GM12875 (cell line): Measurements from ENCODE around the gene LZIC.

Experiments used
- H3K4me3 ChIP-seq: one replicate; pipeline ENCODE4 v1.5.1; 2011; ENCODE audit warnings: low read depth, low read length, control low read depth
- CTCF ChIP-seq: IDR thresholded peaks from 2 replicates; pipeline ENCODE4 v1.5.1; 2011; ENCODE audit warnings: low read depth, mild to moderate bottlenecking, control low read depth, inconsistent platforms, low read length, moderate library complexity, borderline replicate concordance; ENCODE audit not compliant: insufficient read depth

Gene LZIC

GRCh38 chr1:9883585-9884449 is 59.4 kb downstream of the LZIC start:
- H3K4me3 ChIP-seq = no peak overlapping the region
- no peak for TF ChIP-seq CTCF

GRCh38 chr1:9882945-9883303 is 60.3 kb downstream of the LZIC start:
- no peak for TF ChIP-seq CTCF
- H3K4me3 ChIP-seq = no peak overlapping the region

- H3K4me3 ChIP-seq = no peak overlapping the region
- no peak for TF ChIP-seq CTCF
Observed at GRCh38 chr1:9882296-9882944, 60.8 kb downstream of the LZIC start.

GRCh38 chr1:9881838-9882249 is 61.3 kb downstream of the LZIC start:
- H3K4me3 ChIP-seq = no peak overlapping the region
- TF ChIP-seq CTCF = no peak
